NB4 (cell line): ENCODE results near the gene SOX6.

Source experiments
- CTCF ChIP-seq: IDR thresholded peaks from one replicate; pipeline ENCODE4 v1.5.1; 2012; ENCODE audit warnings: low read depth, low read length
- POLR2A ChIP-seq: IDR thresholded peaks from 2 replicates; pipeline ENCODE4 v1.6.1; 2011; ENCODE audit warnings: mild to moderate bottlenecking; ENCODE audit not compliant: insufficient read length; ENCODE audit errors: extremely low read depth

GRCh38 chr11:16335236-16335962 lies 20.9 kb downstream of the SOX6 start:
- TF ChIP-seq CTCF (no peak), POLR2A (no peak)
